Fibroblast of upper back skin (primary cell): Measurements from ENCODE around the gene IL13RA1.
"Not testable (repeated sequence)": the region's sequence is repeated elsewhere in the genome, so short reads cannot be mapped to it uniquely, and the experiment has no call there.

Source experiments
- DNase-seq: peaks from one replicate; pipeline ENCODE4 v3.0.0-alpha.2; 2013

The IL13RA1 gene

GRCh38 chrX:118729042-118729652, 1.7 kb downstream of the IL13RA1 start:
- no peak for DNase-seq

GRCh38 chrX:118730500-118731247, 3.3 kb downstream of the IL13RA1 start:
- peak; percentile 88 for DNase-seq

DNA sequence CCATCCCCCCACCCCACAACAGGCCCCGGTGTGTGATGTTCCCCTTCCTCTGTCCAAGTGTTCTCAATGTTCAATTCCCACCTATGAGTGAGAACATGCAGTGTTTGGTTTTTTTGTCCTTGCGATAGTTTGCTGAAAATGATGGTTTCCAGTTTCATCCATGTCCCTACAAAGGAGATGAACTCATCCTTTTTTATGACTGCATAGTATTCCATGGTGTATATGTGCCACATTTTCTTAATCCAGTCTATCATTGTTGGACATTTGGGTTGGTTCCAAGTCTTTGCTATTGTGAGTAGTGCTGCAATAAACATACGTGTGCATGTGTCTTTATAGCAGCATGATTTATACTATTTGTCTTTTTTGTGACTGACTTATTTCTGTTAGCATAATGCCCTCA, 5.1 kb downstream of the IL13RA1 start:
- not testable (repeated sequence) for DNase-seq

DNA sequence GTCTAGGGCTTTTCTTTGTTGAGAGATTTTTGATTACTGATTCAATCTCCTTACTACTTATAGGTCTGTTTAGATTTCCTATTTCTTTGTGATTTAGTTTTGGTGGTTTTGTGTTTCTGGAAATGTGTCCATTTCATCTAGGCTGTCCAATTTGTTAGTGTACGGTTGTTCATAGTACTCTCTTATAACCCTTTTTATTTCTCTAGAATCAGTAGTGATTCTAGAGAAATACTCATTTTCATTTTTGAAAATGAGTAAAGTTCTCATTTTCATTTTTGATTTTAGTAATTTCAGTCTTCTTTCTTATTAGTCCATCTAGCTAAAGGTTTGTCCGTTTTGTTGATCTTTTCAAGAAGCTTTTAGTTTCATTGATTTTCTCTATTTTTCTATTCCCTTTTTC, 7.5 kb downstream of the IL13RA1 start:
- DNase-seq, result no peak

- no peak for DNase-seq
Observed at GRCh38 chrX:118736394-118737010, 9.1 kb downstream of the IL13RA1 start.

DNA sequence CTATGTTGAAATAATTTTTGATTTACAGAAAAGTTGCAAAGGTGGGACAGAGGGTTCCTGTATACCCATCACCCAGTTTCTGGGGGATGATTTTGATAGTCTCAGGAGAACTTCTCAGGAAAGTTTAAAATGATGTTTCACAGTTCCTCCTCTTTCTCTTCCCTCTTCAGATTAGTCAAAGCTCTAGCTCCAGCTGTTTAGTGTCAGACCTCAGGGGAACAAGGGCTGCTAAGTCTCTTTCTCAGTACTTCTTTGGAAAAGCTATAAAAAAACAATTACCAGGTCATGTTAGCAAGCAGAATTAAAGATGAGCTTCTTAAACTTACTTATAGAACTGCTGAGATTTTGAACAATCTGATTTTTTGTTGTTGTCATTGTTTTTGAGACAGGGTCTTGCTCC, 12.2 kb downstream of the IL13RA1 start:
- DNase-seq, result no peak

DNA sequence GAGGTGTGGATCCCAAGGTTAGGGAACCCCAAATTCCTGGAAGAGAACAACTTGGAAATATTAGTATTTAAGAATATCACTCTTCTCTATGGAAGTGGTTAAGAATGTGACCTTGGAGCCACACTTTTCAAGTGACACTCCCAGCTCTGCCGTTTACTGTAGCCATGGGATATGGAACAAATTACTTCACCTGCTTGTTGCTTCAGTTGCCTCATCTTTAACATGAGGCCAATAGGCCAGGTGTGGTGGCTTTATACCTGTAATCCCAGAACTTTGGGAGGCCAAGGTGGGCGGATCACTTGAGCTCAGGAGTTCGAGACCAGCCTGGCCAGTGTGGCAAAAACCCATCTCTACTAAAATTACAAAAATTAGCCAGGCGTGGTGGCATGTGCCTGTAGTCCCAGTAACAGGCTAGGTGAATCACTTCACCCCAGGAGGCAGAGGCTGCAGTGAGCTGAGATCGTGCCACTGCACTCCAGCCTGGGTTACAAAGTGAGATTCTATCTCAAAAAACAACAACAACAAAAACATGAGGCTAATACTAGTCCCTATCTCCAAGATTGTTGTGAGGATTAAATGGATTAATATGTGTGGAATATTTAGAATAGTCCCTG, 13.0 kb downstream of the IL13RA1 start:
- no peak for DNase-seq

- no peak for DNase-seq
Observed at GRCh38 chrX:118742176-118742575, 14.8 kb downstream of the IL13RA1 start.

- peak; percentile 40 for DNase-seq
Observed at GRCh38 chrX:118745570-118745969, 18.2 kb downstream of the IL13RA1 start.

DNA sequence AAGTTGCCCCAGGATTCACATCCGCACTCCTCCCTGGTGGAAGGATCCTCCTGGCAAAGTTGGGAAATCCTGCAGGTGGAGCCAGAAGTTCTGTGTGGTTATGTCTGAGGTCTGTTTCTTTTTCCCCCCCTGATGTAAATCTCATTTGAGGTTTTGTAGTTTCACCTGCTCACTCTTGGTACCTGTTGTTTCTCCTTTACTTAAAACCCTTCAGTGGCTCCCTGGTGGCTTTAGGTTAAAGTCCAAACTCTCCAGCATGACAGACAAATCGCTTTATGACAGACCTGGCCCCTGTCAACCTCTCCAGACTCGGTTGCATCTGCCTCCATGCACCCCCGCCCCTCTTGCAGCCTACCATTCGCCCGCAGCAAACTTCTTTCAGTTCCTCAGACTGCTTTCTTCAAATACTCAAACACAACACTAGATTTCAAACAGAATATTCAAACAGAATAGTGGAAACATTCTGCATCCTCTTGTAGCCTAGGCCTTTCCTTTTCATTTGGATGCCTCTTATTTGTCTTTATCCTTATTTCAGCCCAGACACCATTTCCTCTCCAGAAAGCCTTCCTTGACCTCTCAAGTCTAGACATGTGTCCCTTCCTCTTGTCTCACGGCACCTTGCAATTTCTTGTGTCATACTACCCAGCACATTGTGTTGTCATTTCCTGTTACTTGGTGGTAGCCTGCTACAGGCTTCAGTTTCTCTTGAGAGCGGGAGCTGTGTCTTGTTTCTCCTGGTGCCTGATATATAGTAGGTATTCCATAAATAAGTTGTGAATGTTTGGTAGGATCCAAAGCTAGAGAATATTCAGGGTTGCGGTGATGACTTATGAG, 24.8 kb downstream of the IL13RA1 start:
- no peak for DNase-seq

GRCh38 chrX:118755633-118756032, 28.2 kb downstream of the IL13RA1 start:
- DNase-seq, result no peak

DNA sequence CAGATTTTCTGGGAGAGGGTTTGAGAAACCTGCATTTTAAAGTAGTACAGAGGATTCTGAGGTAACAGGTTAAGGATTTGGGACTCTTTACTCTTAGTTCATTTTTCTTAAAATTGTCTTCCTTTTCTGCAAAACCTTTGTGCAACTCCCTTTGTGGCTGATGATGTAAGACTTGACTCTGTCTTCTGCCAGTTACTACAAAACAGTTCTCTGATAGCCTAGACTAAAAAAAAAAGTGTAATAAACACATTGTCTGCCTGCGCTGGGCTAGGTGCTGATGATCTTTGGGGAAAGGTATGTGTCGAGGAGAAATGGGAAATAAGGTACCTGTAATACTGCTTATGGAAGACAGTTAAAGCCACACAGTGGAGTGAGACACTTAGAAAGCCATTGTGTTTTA, 28.7 kb downstream of the IL13RA1 start:
- no peak for DNase-seq

GRCh38 chrX:118758511-118758910, 31.1 kb downstream of the IL13RA1 start:
- DNase-seq, result no peak

GRCh38 chrX:118760025-118760424, 32.6 kb downstream of the IL13RA1 start:
- no peak for DNase-seq

DNA sequence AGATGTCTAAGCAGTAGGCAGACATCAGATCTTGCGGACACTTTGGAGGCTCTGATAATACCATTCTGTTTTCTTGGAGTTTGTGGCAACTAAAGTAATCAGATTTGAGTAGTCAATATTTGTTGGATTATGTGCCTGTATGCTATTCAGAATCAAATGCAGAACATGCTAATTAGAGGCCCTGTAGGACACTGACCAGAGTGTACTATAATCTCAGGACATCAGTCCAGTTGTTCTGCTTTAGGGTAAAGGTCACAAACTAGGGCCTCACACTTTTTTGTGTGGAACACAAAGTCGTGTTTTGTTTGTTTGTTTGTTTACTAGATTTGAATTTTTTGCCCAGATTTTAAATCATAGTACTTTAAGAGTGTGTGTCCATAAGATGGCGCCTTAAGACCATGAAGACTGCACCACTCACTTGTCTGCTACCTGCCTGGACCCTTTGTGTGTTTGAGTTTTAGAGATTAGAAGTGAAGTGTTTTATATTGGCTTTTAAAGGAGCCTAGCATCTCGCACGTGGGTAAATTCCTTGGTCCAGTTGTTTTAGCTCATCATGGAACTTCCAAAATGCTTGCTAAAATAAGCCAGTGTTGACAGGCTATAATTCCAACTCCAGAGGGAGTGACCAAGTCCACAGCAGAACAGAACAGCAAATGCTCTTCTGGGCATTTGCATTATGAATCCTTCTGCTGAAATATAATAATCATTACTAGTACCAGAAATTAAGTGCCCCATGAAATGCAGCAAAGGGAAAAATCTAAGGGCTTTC, 34.7 kb downstream of the IL13RA1 start:
- no peak for DNase-seq

GRCh38 chrX:118763489-118763888, 36.1 kb downstream of the IL13RA1 start:
- no peak for DNase-seq

DNA sequence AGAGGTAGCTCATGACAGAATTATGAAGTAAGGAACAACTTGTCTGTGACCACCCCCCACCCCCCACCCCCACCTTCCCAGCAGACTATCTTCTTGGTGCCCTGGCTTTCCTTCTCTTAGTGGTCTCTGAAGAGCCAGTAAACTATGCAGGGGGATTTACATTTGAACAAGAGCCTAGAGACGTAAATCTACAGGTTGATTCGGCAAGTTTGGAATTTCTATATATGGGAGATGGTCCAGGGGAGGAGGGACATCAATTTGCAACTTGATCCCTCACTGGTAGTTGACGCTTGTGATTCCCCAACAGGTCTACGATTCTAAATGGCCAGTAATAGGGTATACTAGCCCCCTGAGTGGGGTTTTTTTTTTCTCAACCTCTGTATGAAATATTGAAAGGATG, 36.7 kb downstream of the IL13RA1 start:
- DNase-seq, result no peak

- DNase-seq, result no peak
Observed at GRCh38 chrX:118770133-118770760, 42.8 kb downstream of the IL13RA1 start.

DNA sequence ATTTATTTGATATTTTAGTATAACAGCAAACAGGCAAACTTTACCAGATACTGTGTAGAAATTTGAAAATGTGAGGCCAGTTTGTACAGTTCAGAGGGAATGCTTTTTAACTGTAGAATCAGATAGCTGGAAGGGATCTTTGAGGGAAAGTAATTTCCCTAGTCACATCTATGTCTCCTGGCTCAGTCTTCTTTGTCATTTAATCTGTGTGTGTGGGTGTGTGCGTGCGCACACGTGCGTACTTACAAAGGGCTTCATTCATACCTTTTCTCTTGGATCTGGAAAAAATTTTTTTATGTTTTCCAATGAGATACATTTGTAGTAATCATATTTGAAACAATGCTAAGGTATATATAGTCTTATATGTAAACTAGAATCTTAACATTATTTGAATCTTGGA, 44.6 kb downstream of the IL13RA1 start:
- DNase-seq, result no peak

DNA sequence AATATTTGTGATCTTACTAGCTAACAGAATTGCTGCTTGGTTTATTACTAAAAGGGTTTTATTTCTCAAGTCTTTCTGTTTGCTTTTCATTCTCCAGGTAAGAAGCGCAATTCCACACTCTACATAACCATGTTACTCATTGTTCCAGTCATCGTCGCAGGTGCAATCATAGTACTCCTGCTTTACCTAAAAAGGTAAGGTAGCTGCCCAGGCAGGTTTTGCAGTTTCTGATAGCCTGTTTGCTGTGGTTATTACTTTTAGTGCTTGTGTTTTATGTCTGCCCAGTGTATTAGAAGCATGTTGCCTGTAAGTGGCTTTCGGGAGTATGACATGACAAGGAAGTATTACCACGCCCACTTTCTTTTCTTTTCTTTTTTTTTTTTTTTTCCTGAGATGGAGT, 46.4 kb downstream of the IL13RA1 start:
- DNase-seq, result no peak

GRCh38 chrX:118779581-118779980, 52.2 kb downstream of the IL13RA1 start:
- no peak for DNase-seq

DNA sequence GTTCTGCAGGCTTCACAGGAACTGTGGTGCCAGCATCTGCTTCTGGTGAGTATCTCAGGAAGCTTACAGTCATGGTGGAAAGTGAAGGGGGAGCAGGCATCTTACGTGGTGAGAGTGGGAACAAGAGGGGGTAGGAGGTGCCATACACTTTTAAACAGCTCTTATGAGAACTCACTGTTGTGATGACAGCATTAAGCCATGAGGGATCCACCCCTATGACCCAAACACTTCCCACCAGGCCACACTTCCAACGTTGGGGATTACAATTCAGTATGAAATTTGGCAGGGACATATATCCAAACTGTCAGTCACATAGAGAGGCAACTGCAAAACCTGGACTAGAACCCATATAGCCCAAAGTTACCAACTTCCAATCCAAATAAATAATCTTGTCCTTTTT, 53.1 kb downstream of the IL13RA1 start:
- DNase-seq, result no peak
